Small intestine (tissue), 7 donors: ENCODE results near the gene TIMM23. TPM values are rescaled to one million over a fixed set of nuclear protein-coding genes. Genes with fewer than 3 reads are reported as not detected.
"Not testable (repeated sequence)": the region's sequence is repeated elsewhere in the genome, so short reads cannot be mapped to it uniquely, and the experiment has no call there.

Experiments
- DNase-seq, 2 donors: peaks; one replicate each; pipeline versions ENCODE4 v3.0.0 to v3.0.0-alpha.2; 2013
- FAIRE-seq: peaks from 2 replicates; lab custom pipeline; 2012; peaks lifted over from hg19 to GRCh38; lab: Jason Lieb, UNC
- H3K27ac ChIP-seq, 3 donors: one replicate each; pipeline ENCODE4 v1.5.1; 2013; ENCODE audit warnings: low read length in 2 of 3, mild to moderate bottlenecking in 2 of 3, control low read depth in 1 of 3, inconsistent platforms in 1 of 3, low read depth in 1 of 3, moderate library complexity in 1 of 3
- H3K27me3 ChIP-seq, 3 donors: one replicate each; pipeline ENCODE4 v1.6.1; 2013; ENCODE audit warnings: low read length in 3 of 3, inconsistent platforms in 1 of 3; ENCODE audit not compliant: control insufficient read depth in 3 of 3, insufficient read depth in 3 of 3
- H3K36me3 ChIP-seq, 3 donors: one replicate each; pipeline ENCODE4 v1.6.1; 2013; ENCODE audit warnings: low read length in 3 of 3, inconsistent platforms in 1 of 3, low read depth in 1 of 3, mild to moderate bottlenecking in 1 of 3, moderate library complexity in 1 of 3; ENCODE audit not compliant: control insufficient read depth in 3 of 3, insufficient read depth in 2 of 3
- H3K4me1 ChIP-seq, 3 donors: one replicate each; pipeline ENCODE4 v1.6.1; 2013; ENCODE audit warnings: low read length in 2 of 3, inconsistent platforms in 1 of 3, low read depth in 1 of 3, mild to moderate bottlenecking in 1 of 3, moderate library complexity in 1 of 3; ENCODE audit not compliant: control insufficient read depth in 3 of 3, insufficient read depth in 2 of 3
- H3K4me3 ChIP-seq, 3 donors: one replicate each; pipeline ENCODE4 v1.5.1; 2013; ENCODE audit warnings: low read length in 3 of 3, control low read depth in 1 of 3, inconsistent platforms in 1 of 3, low read depth in 1 of 3, mild to moderate bottlenecking in 1 of 3, moderate library complexity in 1 of 3
- H3K9me3 ChIP-seq, 2 donors: one replicate each; pipeline ENCODE4 v1.6.1; 2013; ENCODE audit warnings: low read depth in 1 of 2, low read length in 1 of 2; ENCODE audit not compliant: control insufficient read depth in 2 of 2, insufficient read depth in 1 of 2
- WGBS, 3 donors: extraction: QIAGEN DNeasy Blood & Tissue Kit; methylation state at CpG; one replicate each; pipeline ENCODE4 v1.1.7; 2013; 5-methylcytosine and 5-hydroxymethylcytosine counted together
- polyA plus RNA-seq, 4 donors: library from polyadenylated mRNA; stranded (reverse) in 3 of 4; unstranded in 1 of 4; fragments of 200-250 nt in 3 of 4; fragments of 120-200 nt in 1 of 4; gene quantifications; one replicate each; pipeline versions ENCODE4 v1.2.1 to v1.2.3, GENCODE V29; 2013
- donor health status: healthy with polysubstance abuse.
- donor health status: control.
- donor health status: control.
- donor health status: Bipolar disorder and iron deficiency.
- donor health status: healthy.

The TIMM23 gene
- polyA plus RNA-seq, 4 donors = 43.1 to 91.0 (median 75.6) TPM

GRCh38 chr10:45999955-46000354, 27.7 kb downstream of the TIMM23 start:
- H3K27ac ChIP-seq, H3K4me3 ChIP-seq, H3K9me3 ChIP-seq, H3K27me3 ChIP-seq, DNase-seq, H3K4me1 ChIP-seq, FAIRE-seq: not testable (repeated sequence)
- peaks cover 4 to 38% (median 12%) of the 10 kb centered on the region in 3 donors for H3K36me3 ChIP-seq
- 95 to 99% (median 99%) methylated on average over 5 of the region's 5 CpGs for WGBS, 3 donors

- 88 to 95% (median 92%) methylated on average over 1 of the region's 1 CpG for WGBS, 3 donors
- Histone ChIP-seq H3K9me3 (peaks cover 0 to 7% of the 10 kb centered on the region in 2 donors), H3K27me3 (no peaks in the 10 kb centered on the region), H3K36me3 (peaks cover 6 to 38% (median 13%) of the 10 kb centered on the region in 3 donors), H3K4me3 (no peak overlapping the region), H3K4me1 (peaks cover 0 to 5% (median 3%) of the 10 kb centered on the region in 3 donors), H3K27ac (no peak overlapping the region)
- FAIRE-seq = no peak
- DNase-seq = no peak
Measured at GRCh38 chr10:46000538-46000937, 28.2 kb downstream of the TIMM23 start.

DNA sequence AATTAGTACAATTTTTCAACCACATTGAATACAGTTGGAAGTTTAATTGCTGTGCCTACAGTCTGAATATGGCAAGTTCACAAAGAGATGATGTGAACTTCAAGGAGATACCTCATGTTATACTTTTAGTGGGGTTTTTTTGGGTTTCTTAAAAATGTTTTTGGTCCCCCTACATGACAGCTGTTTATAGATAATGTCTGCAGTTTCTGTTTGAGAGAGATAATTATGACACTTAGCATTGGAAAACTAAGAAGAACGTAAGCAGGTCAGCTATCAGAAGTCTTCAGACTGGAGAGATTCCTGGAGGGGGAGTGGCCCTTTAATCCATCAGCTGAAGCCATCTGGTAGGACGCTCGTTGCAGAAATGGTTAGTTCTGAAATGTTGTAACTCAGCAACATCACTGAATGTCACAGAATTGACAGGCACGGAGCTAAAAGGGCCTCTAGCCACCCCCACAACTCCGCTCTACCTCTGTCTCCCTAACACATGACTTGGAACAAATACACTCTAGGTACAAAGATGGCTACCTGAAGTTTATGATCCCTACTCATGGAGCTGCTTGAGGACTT, 29.0 kb downstream of the TIMM23 start:
- FAIRE-seq (no peak), DNase-seq (no peak)
- peaks cover 6 to 38% (median 14%) of the 10 kb centered on the region in 3 donors for H3K36me3 ChIP-seq
- H3K4me1 ChIP-seq = peaks cover 0 to 5% (median 3%) of the 10 kb centered on the region in 3 donors
- WGBS, 3 donors = 74 to 75% (median 74%) methylated on average over 5 of the region's 5 CpGs
- H3K4me3 ChIP-seq = no peak overlapping the region
- H3K27ac ChIP-seq = no peak overlapping the region
- H3K27me3 ChIP-seq = no peaks in the 10 kb centered on the region
- H3K9me3 ChIP-seq = peaks cover 0 to 7% of the 10 kb centered on the region in 2 donors

DNA sequence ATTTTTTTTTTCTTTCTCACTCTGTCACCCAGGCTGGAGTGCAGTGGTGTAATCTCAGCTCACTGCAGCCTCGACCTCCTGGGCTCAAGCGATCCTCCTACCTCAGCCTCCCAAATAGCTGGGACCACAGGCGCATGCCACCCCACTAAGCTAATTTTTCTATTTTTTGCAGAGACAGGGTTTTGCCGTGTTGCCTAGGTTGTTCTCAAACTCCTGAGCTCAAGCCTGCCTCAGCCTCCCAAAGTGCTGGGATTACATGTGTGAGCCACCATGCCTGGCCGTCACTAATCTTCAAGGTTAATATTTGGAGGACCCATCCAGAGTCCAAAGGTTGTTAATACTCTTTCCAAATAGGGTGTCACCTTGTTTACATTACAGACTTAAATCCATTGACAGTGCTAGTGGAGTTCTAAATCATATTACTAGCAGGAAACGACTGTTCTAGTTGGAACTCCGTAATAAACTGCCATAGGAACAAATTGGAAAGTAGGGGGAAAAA, 29.9 kb downstream of the TIMM23 start:
- WGBS, 3 donors = 70 to 82% (median 76%) methylated on average over 7 of the region's 7 CpGs

DNA sequence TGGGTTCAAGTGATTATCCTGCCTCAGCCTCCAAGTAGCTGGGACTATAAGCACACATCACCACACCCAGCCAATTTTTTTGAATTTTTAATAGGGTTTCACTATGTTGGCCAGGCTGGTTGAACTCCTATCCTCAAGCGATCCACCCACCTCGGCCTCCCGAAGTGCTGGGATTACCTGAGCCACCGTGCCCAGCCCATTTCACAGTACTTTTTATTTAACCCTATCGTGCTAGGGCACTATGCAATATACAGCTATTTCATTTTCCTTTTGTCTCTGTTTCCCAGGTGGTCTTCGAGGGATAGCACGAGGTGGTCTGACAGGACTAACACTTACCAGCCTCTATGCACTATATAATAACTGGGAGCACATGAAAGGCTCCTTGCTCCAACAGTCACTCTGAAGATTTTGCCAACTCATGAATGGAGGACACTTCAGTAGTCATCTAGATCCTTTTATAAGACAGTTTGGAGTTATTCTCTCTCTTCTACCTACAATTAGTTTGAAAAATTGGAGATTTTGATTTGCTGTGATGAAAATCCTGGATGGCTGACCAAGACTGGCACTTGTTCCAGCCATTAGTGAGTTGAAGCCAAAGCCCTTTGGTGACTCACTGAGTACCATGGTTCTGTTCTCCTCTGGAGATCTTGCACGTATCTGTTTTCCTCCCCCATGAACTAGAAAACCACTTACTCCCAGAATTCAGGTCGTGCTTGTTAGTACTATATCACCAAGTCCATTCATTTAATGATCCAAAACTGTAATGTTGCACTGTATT, 30.8 kb downstream of the TIMM23 start:
- H3K27me3 ChIP-seq = no peaks in the 10 kb centered on the region
- H3K4me3 ChIP-seq = no peak overlapping the region
- H3K4me1 ChIP-seq = peaks cover 0 to 5% (median 3%) of the 10 kb centered on the region in 3 donors
- FAIRE-seq (no peak), DNase-seq (no peak)
- no peak overlapping the region for H3K27ac ChIP-seq
- peaks cover 10 to 36% (median 16%) of the 10 kb centered on the region in 3 donors for H3K36me3 ChIP-seq
- 89 to 93% (median 92%) methylated on average over 9 of the region's 9 CpGs for WGBS, 3 donors
- H3K9me3 ChIP-seq = peaks cover 0 to 9% of the 10 kb centered on the region in 2 donors

More for the DNA sequence above, 29.9 kb downstream of the TIMM23 start:
- not testable (repeated sequence) for FAIRE-seq, H3K4me3 ChIP-seq, H3K27ac ChIP-seq, H3K4me1 ChIP-seq, H3K27me3 ChIP-seq, H3K9me3 ChIP-seq
- DNase-seq = peak in 1 of 2 donors; percentile 54
- H3K36me3 ChIP-seq = peaks cover 10 to 36% (median 15%) of the 10 kb centered on the region in 3 donors

DNA sequence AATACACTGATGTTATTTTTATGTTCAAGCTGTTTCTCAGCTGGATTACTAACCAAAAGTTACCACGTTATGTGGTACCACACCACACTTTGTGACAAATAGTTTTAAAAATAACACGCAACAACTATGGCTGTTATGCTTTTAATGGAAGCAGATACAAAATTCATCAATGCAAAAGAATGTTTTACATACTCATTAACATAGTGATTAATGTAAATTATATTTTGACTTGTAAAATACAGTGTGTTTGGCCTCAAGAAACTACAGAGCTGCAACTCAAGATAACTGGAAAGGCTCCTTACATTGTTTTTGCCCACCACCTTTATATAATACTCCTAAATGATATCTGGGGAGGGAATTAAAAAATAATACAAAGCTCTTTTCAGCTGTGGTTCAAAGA, 32.7 kb downstream of the TIMM23 start:
- H3K27ac ChIP-seq = no peak overlapping the region
- H3K27me3 ChIP-seq = no peaks in the 10 kb centered on the region
- peaks cover 0 to 2% of the 10 kb centered on the region in 2 donors for H3K9me3 ChIP-seq
- DNase-seq (no peak), FAIRE-seq (no peak)
- H3K36me3 ChIP-seq = peaks cover 13 to 33% (median 25%) of the 10 kb centered on the region in 3 donors
- no peak overlapping the region for H3K4me3 ChIP-seq
- WGBS, 3 donors = 95 to 100% (median 98%) methylated on average over 2 of the region's 2 CpGs
- H3K4me1 ChIP-seq = peaks cover 0 to 3% (median 3%) of the 10 kb centered on the region in 3 donors

DNA sequence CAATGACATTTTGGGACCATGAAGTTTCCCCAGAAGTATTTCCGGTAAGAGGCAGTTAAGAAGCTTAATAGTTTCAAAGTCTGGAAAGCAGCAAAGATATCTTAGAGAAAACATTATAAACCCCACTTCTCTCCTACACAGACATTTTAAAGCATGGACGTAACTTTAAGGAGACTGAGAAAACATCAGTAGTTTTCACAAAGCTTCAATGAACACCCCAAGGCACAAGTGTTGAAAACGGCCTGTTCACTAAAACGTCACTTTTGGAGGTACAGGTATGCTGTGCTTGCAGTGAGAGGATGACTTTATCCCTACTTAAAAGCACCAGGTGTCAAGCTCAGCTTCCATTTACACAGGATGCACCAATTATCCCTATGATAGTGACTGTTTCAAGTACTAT, 33.1 kb downstream of the TIMM23 start:
- H3K4me1 ChIP-seq = peaks cover 0 to 3% (median 3%) of the 10 kb centered on the region in 3 donors
- FAIRE-seq (no peak), DNase-seq (no peak)
- peaks cover 0 to 2% of the 10 kb centered on the region in 2 donors for H3K9me3 ChIP-seq
- WGBS, 3 donors = 42 to 70% (median 57%) methylated on average over 4 of the region's 4 CpGs
- H3K27ac ChIP-seq = no peak overlapping the region
- peaks cover 13 to 33% (median 28%) of the 10 kb centered on the region in 3 donors for H3K36me3 ChIP-seq
- H3K27me3 ChIP-seq = no peaks in the 10 kb centered on the region
- H3K4me3 ChIP-seq = no peak overlapping the region

DNA sequence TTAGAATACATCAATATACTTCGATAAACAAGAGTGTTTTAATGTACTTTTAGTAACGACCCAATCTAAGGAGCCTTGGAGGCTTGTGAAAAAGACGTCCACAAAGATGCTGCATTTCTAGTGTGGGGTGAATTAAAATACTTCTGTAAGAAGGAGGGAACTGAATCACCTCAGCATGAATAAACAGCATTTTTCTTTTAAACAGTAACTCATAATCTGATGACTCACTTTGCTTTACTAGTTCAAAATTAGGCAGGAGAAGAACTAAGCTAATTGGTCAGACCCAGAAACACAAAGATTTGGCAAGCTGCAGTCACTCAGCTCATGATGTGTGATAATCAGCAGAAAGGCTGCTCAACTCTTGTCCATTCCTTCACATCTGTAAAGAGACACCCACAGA, 33.9 kb downstream of the TIMM23 start:
- DNase-seq (no peak), FAIRE-seq (no peak)
- peaks cover 13 to 38% (median 34%) of the 10 kb centered on the region in 3 donors for H3K36me3 ChIP-seq
- no peak overlapping the region for H3K4me3 ChIP-seq
- no peak overlapping the region for H3K27ac ChIP-seq
- 59 to 74% (median 71%) methylated on average over 3 of the region's 3 CpGs for WGBS, 3 donors
- H3K4me1 ChIP-seq = peaks cover 0 to 3% (median 3%) of the 10 kb centered on the region in 3 donors
- peaks cover 0 to 2% of the 10 kb centered on the region in 2 donors for H3K9me3 ChIP-seq
- H3K27me3 ChIP-seq = no peaks in the 10 kb centered on the region
